Transverse colon (tissue), 4 donors: ENCODE measurements around the gene MXD4. TPM values are rescaled to one million over a fixed set of nuclear protein-coding genes. Genes with fewer than 3 reads are reported as not detected.
"Not testable (repeated sequence)": the region's sequence is repeated elsewhere in the genome, so short reads cannot be mapped to it uniquely, and the experiment has no call there.

Source experiments
- DNase-seq: peaks from one replicate; pipeline ENCODE4 v3.0.0-alpha.2; 2019
- H3K27ac ChIP-seq, 4 donors: fragments of 200-600 bp; sonication (generic); 2 replicates each; pipeline ENCODE4 v1.5.1; 2016 to 2018; ENCODE audit warnings: inconsistent platforms in 4 of 4
- H3K27me3 ChIP-seq: fragments of 200-600 bp; sonication (generic); 2 replicates; pipeline ENCODE4 v1.5.1; 2017; ENCODE audit warnings: inconsistent platforms
- H3K36me3 ChIP-seq, 4 donors: fragments of 200-600 bp; sonication (generic); 2 replicates each; pipeline ENCODE4 v1.5.1; 2017 to 2019; ENCODE audit warnings: inconsistent platforms in 4 of 4
- H3K4me1 ChIP-seq, 4 donors: fragments of 200-600 bp; sonication (generic); 2 replicates each; pipeline ENCODE4 v1.5.1; 2017 to 2020; ENCODE audit warnings: inconsistent platforms in 4 of 4
- H3K4me3 ChIP-seq, 4 donors: fragments of 200-600 bp; sonication (generic); 1 replicate in 1 of 4; 2 replicates in 3 of 4; pipeline versions ENCODE4 v1.5.1 to v1.6.1; 2017 to 2019; ENCODE audit warnings: inconsistent platforms in 4 of 4
- H3K9me3 ChIP-seq, 2 donors: fragments of 200-600 bp; sonication (generic); 2 replicates each; pipeline ENCODE4 v1.5.1; 2017 to 2019; ENCODE audit warnings: inconsistent platforms in 2 of 2
- CTCF ChIP-seq, 5 experiments: fragments of 200-600 bp in 3 of 5; fragments of 450-650 bp in 2 of 5; sonication (generic) in 3 of 5; IDR thresholded peaks; 1 replicate in 2 of 5; 2 replicates in 3 of 5; pipeline ENCODE4 v1.5.1; 2016 to 2017; ENCODE audit warnings: antibody characterized with exemption in 5 of 5, inconsistent platforms in 3 of 5, mild to moderate bottlenecking in 2 of 5, moderate library complexity in 1 of 5
- EP300 ChIP-seq: sonication (generic); formaldehyde crosslinking; IDR thresholded peaks from one replicate; pipeline ENCODE4 v1.6.1; 2017; ENCODE audit warnings: antibody characterized with exemption, low read depth
- POLR2A ChIP-seq: fragments of 450-650 bp; IDR thresholded peaks from one replicate; pipeline ENCODE4 v1.6.1; 2016; ENCODE audit warnings: antibody characterized with exemption, mild to moderate bottlenecking, moderate library complexity
- POLR2AphosphoS5 ChIP-seq, 3 donors: sonication (generic); formaldehyde crosslinking; IDR thresholded peaks; one replicate each; pipeline ENCODE4 v1.6.1; 2016; ENCODE audit warnings: antibody characterized with exemption in 3 of 3
- WGBS, 2 donors: methylation state at CpG; one replicate each; pipeline ENCODE4 v1.1.5; 2018; ENCODE audit warnings: low coverage in 1 of 2; 5-methylcytosine and 5-hydroxymethylcytosine counted together
- in situ Hi-C, 4 donors: fragments of 200-750 bp; cut with MboI; loops; one replicate each; pipeline versions ENCODE4 v1.15.0 to v1.15.1; 2017; ENCODE audit warnings: low sequenced_read_pairs in 3 of 4, low pct_ligation_motif_present in 1 of 4, low pct_unique_long_range_greater_than_20kb in 1 of 4
- intact Hi-C: fragments of 100-400 bp; cut with DNase I; formaldehyde crosslinking; loops from one replicate; pipeline ENCODE4 v1.15.1; 2023; ENCODE audit warnings: low total_unique reads
- small RNA-seq, 4 donors: library from RNA; depleted of rRNA; stranded (forward); fragments of <200 nt; gene quantifications; one replicate each; pipeline ENCODE3, GENCODE V24; 2016
- total RNA-seq, 4 donors: library from RNA; depleted of rRNA; stranded (reverse); fragments of >200 nt; gene quantifications; one replicate each; pipeline ENCODE4 v1.1.0, GENCODE V29; 2016

The MXD4 gene
- total RNA-seq, 4 donors from 2014 or later, result 48.1 to 101 (median 57.7) TPM

GRCh38 chr4:2218436-2218835 lies 43.5 kb downstream of the MXD4 start:
- H3K4me1 ChIP-seq, result no peaks in the 10 kb centered on the region
- intact Hi-C loops, result loop anchor here (10.0 kb wide), 1 partner anchor 226 kb away; no protein-coding TSS in a partner anchor
- TF ChIP-seq EP300 (no peak), POLR2A (no peak), CTCF (IDR thresholded peaks at IDR 0.05) (no peak), POLR2AphosphoS5 (IDR thresholded peaks at IDR 0.05) (no peak)

GRCh38 chr4:2217726-2218125 lies 44.2 kb downstream of the MXD4 start:
- intact Hi-C loops, result loop anchor here (10.0 kb wide), 1 partner anchor 227 kb away; no protein-coding TSS in a partner anchor
- WGBS, 2 donors, result 45 to 53% methylated on average over 2 to 3 of the region's 3 CpGs
- no peak overlapping the region for H3K4me3 ChIP-seq
- H3K4me1 ChIP-seq, result no peaks in the 10 kb centered on the region
- H3K27me3 ChIP-seq, result no peaks in the 10 kb centered on the region
- H3K36me3 ChIP-seq, result no peaks in the 10 kb centered on the region
- no peak for DNase-seq
- TF ChIP-seq POLR2AphosphoS5 (IDR thresholded peaks at IDR 0.05) (no peak), CTCF (IDR thresholded peaks at IDR 0.05) (no peak), EP300 (no peak), POLR2A (no peak)
- H3K9me3 ChIP-seq, result no peaks in the 10 kb centered on the region
- in situ Hi-C loops, result loop anchor here in 1 of 4 donors (25.0 kb wide), 1 partner anchor 220 kb away; no protein-coding TSS in a partner anchor
- H3K27ac ChIP-seq, result no peak overlapping the region

More at GRCh38 chr4:2218436-2218835, 43.5 kb downstream of the MXD4 start:
- H3K36me3 ChIP-seq, result no peaks in the 10 kb centered on the region
- in situ Hi-C loops, result loop anchor here in 1 of 4 donors (25.0 kb wide), 1 partner anchor 219 kb away; no protein-coding TSS in a partner anchor
- H3K4me3 ChIP-seq, result no peak overlapping the region
- no peaks in the 10 kb centered on the region for H3K27me3 ChIP-seq
- no peak for DNase-seq
- no peaks in the 10 kb centered on the region for H3K9me3 ChIP-seq
- 87% methylated on average over 1 of the region's 1 CpG; no CpG with 5 or more reads in 1 of the 2 donors for WGBS, 2 donors
- H3K27ac ChIP-seq, result no peak overlapping the region

DNA sequence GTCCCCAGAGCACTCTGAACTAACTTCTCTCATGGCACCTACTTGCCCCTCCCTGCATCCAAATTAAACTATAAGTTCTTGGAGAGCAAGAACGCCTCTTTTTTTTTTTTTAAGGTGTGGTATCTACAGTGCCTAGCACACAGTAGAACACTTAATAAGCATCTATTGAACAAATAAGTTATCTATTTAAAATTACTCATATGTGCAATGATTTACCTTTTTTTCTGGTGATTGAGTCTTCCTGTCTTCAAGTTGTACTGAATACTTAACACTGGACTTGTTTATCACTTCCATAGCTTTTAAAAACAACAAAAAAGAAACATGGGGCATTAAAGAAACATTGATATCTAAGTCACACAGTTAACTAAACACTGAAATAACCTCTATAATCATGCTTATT lies 49.1 kb downstream of the MXD4 start:
- Histone ChIP-seq H3K36me3 (no peaks in the 10 kb centered on the region), H3K27me3 (no peaks in the 10 kb centered on the region), H3K4me1 (no peaks in the 10 kb centered on the region), H3K4me3 (no peak overlapping the region), H3K9me3 (no peaks in the 10 kb centered on the region), H3K27ac (no peak overlapping the region)
- 58 to 79% methylated on average over 1 of the region's 1 CpG for WGBS, 2 donors
- intact Hi-C loops, result loop anchor here (10.0 kb wide), 1 partner anchor 232 kb away; no protein-coding TSS in a partner anchor
- in situ Hi-C loops, result loop anchor here in 1 of 4 donors (25.0 kb wide), 1 partner anchor 224 kb away; no protein-coding TSS in a partner anchor
- no peak for DNase-seq
- TF ChIP-seq POLR2AphosphoS5 (IDR thresholded peaks at IDR 0.05) (no peak), CTCF (IDR thresholded peaks at IDR 0.05) (no peak), EP300 (no peak), POLR2A (no peak)

GRCh38 chr4:2202789-2203188 lies 59.1 kb downstream of the MXD4 start:
- H3K4me3 ChIP-seq, H3K4me1 ChIP-seq, H3K9me3 ChIP-seq, H3K27ac ChIP-seq, intact Hi-C loops, H3K27me3 ChIP-seq, DNase-seq, H3K36me3 ChIP-seq: not testable (repeated sequence)
- in situ Hi-C loops, result loop anchor here in 1 of 4 donors (25.0 kb wide), 1 partner anchor 235 kb away; no protein-coding TSS in a partner anchor
- 97 to 100% methylated on average over 1 of the region's 1 CpG for WGBS, 2 donors

Small RNA genes within 50 kb of the gene (small RNA-seq; reads per million reads assigned to genes)
- gene COX6B1P5, result 0 reads per million in 4 donors

Other genes starting within 250 kb of the MXD4 start
- gene NAT8L, start 202.8 kb downstream of the MXD4 start, total RNA-seq, result 1 to 10 TPM in 1 of 4 donors, under 1 TPM in 2, not detected in 1; 0.14 to 1.9 (median 0.64) TPM
- gene HAUS3, start 20.0 kb downstream of the MXD4 start, total RNA-seq, result 10 to 100 TPM in 3 of 4 donors, 1 to 10 TPM in 1; 2.0 to 18.0 (median 11.3) TPM
- 1 to 10 TPM in 2 of 4 donors, under 1 TPM in 2; 0.27 to 2.6 (median 1.4) TPM for gene POLN, start 20.0 kb downstream of the MXD4 start, total RNA-seq
- gene ZFYVE28, start 156.5 kb upstream of the MXD4 start, total RNA-seq, result 100 to 1,000 TPM in 1 of 4 donors, 10 to 100 TPM in 3; 44.8 to 110 (median 69.6) TPM
- gene CFAP99, start 156.8 kb upstream of the MXD4 start, total RNA-seq, result under 1 TPM in 3 of 4 donors, not detected in 1; 0.32 to 0.82 (median 0.60) TPM
- 10 to 100 TPM; 20.9 to 50.5 (median 35.8) TPM for gene RNF4, start 207.0 kb upstream of the MXD4 start, total RNA-seq